Pons (tissue), 1 donor: ENCODE measurements around the gene TULP4.
"Not testable (repeated sequence)": the region's sequence is repeated elsewhere in the genome, so short reads cannot be mapped to it uniquely, and the experiment has no call there.

Source experiments
- DNase-seq: peaks from one replicate; pipeline ENCODE4 v3.0.0-alpha.2; 2016; ENCODE audit warnings: low spot score

The TULP4 gene

DNA sequence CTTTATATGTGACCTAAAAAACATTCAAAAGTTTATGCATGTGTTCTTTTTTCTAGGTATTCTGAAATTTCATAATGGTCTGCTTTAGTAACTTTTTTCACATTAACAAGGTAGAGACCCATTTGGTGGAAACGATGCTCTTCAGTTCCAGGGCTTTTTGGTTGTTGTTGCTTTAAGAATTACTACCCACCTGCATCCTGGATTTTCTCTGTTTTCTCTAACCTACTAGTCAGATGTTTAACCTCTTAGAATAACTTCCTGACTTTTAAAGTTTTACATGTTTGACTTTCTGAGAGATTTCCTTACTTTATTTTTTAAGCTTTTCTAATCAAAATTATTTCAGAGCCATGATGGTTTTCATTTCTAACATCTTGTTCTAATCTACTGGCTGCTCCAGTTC lies 14.9 kb downstream of the TULP4 start:
- DNase-seq = no peak

DNA sequence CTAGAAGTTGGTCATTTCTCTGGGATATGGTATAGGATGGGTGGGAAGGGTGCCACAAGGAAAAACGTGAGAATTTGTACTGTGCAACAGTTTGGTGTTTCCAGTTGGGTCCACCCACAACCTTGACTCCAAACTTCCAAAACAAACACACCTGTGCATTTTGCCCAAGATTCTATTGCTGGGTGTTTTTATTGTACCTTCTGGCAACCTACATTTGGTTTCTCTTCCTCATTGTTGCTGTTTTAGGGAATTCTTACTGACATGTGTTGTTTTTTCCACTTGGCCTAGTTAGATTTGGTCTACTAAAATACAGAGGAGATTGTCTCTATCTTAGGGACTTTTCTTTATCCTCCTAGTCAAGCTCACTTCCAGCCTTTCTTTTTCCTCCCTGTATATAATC lies 16.7 kb downstream of the TULP4 start:
- DNase-seq = no peak

DNA sequence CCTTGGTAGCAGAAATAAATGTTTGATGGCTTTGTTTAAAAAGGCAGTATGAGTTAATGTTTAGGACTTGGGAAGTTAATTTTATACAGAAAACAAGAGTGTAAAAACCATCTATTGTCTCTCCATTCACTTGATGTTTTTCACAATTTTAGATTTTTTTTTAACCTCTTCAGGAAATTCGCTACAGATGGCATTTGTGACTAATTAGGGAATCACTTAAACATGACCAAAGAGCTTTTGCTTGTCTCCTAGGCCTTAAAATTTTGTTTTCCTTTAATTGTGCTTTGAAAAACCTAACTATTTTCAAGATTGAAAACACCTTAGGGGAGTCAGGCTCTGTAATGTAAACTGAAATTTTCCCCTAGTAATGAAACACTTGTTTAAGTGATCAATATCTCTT lies 17.3 kb downstream of the TULP4 start:
- DNase-seq = no peak

DNA sequence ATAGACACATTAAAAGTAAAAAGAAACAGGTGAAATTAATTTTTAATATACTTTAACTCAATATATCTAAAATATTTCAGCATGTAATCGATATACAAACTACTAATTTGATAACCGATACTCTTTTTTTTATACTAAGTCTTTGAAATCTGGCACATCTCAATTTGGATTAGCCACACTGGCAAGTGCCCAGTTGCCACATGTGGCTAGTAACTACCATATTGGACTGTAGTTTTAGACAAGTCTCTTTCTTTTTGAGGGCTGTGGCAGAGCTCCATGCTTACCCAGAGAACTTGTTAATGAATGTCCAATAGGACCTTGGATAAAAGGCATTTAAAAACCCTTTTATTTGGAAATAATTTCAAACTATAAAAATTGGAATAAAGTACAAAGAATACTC lies 17.8 kb downstream of the TULP4 start:
- no peak for DNase-seq

DNA sequence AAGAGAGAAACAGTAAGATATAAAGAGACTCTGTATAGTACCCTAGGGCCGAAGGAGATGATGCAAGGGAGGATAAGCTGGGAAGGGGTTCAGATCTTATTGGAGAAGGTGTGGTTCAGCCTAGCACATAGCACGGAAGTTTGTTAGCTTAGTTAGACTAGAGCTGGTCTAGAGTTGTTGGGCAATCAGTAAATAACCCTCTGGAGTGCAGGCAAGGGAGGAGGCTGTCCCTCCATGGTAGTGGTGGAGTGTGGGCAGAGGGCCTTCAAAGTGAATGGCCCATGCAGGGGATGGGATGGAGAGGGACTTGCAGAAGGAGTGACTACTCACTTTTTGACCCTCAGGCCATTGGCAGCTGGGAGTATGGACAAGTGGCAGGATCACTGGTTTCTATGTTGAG lies 20.0 kb downstream of the TULP4 start:
- no peak for DNase-seq

DNA sequence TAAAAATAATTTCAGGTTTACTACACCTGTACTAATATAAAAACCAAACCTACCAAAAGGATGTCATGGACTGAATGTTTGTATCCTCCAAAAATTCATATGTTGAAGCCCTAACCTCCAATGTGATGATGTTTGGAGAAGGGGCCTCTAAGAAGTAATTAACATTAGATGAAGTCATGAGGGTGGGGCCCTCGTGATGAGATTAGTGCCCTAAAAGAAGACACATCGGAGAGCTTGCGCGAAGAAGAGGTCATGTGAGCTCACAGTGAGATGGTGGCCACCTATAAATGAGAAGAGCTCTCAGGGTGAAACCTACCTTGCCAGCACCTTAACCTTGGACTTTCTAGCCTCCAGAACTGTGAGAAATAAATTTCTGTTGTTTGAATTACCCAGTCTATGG lies 20.8 kb downstream of the TULP4 start:
- no peak for DNase-seq

DNA sequence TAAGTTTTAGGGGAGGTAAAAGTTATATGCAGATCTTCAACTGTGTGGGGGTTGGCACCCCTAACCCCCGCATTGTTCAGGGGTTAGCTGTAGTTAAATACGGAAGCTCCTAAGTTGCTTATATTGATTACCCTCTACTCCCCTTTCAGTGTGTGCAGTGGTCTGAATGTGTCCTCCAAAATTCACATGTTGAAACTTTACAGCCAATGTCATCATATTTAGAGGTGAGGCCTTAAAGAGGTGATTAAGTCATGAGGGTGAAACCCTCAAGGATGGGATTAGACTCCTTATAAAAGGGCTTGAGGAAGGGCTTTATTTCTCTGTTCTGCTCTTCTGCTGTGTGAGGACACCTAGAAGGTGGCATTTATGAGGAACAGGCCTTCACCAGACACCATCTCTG lies 22.3 kb downstream of the TULP4 start:
- no peak for DNase-seq

DNA sequence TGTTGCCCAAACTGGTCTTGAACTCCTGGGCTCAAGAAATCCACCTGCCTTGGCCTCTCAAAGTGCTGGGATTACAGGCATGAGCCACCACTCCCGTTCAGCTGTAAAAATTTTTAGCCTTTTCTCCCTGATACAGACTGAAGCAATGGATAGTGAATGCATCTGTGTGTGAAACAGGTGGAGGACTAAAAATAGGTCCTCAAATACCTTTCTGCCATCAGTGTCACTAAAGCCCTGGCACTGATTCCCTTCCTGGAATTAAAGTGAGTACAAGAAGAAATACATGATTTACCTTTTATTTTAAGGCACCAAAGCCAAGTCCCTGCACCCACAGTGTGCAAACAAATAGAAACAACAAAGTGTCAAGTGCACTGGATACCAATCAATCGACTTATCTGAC lies 25.1 kb downstream of the TULP4 start:
- DNase-seq = no peak

DNA sequence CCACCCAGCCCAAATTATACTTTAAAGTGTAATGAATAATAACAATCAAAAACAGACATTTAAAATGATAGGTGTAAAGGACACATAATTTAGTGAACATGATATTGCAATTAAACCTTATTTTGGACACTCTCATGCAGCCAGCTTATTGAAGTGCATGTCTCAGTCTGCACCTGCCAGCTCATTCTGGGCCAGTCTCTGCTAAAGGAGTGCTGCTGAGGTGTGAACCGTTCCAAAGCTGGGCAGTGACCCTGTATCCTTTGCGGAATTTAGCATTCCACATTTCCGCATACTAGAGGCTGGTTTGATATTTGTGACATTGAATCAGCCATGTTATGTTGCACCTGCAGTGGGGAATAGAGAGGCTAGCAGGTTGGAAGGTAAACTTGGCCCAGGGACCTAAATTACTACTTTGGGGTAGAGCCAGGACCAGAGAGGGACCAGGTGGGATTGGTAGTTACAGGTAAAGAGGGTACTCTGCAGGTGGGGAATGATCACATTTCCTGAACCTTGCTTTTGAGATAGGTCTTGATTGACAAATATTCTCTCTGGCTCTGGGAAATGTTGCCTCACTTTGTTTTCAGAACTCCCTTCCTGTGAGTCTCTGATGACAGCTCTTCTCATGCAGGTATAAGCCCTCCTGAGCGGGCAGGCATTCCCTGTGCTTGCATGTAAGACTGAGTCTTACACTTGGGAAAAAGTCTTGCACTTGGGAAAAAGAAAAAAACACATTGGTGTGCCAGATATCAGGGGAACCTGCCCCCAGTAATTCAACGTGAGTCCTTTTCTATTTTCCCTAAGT lies 26.2 kb downstream of the TULP4 start:
- DNase-seq = no peak

DNA sequence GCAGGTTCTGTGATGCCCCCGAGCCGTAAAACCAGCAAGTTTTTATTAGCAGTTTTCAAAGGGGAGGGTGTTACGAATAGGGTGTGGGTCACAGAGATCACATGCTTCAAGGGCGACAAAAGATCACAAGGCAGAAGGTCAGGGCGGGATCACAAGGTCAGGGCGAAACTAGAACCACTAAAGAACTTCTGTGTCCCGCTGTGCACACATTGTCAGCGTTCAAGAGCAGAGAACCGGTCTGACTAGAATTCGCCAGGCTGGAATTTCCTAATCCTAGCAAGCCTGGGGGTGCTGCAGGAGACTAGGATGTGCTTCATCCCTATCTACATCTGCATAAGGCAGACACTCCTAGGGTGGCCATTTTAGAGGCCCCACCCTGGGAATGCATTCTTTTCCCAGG lies 26.9 kb downstream of the TULP4 start:
- not testable (repeated sequence) for DNase-seq

DNA sequence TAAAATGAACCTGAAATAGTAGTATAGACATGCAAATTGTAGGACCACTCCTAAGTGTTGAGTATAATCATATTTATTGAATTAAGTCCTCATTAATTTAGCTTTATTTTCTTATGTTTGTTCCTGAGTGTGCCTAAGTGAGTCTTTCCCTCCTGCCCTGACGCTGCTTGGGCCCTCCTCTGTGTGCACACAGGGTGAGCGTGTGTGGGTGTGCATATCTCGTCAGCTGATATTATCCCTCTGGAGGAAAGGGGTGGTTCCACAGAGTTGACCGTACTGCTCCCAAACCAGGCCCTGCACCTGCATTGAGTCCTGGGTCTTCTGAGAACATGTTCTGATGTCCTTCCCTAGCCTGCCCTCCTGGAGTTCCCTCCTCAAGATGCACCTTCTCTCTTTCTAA lies 28.0 kb downstream of the TULP4 start:
- no peak for DNase-seq

DNA sequence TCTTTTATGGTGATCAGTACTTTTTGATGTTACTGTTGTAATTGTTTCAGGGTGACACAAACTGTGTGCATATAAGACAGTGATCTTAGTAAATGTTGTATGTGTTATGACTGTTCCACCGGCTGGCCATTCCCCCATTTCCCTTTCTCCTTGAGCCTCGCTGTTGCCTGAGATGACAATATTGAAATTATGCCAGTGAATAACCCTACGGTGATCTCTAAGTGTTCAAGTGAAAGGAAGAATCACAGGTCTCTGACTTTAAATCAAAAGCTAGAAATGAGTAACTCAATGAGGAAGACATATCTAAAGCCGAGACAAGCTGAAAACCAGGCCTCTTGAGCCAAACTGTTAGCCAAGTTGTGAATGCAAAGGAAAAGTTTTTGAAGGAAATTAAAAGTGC lies 32.3 kb downstream of the TULP4 start:
- no peak for DNase-seq

DNA sequence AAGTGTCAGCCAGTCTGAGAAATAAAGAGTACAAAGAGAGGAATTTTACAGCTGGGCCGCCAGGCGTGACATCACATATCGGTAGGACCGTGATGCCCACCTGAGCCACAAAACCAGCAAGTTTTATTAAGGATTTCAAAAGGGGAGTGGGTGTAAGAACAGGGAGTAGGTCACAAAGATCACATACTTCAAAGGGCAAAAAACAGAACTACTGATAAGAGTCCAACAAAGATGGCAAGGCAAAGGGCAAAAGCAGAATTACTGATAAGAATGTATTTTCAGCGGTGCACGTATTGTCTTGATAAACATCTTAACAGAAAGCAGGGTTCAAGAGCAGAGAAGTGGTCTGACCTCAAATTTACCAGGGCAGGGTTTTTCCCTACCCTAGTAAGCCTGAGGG lies 33.2 kb downstream of the TULP4 start:
- DNase-seq = not testable (repeated sequence)

DNA sequence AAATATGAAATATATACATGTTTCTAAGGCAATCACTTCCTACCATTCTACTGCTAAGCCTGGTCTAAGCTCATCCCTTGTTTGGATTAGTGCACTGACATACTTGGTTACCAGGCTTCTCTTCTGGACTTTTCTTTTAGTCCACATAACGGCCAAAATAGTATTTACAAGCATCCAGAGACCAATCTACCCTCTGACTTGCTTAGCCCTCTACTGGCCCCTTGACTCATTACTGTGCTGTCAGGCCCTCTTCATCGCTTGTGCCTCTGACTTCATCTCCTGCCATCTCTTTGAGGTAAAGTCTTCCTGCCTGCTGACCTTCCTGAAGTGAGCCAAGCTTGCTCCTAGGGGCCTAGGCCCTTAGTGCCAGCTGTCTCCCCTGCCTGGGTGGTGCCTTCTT lies 35.1 kb downstream of the TULP4 start:
- no peak for DNase-seq

DNA sequence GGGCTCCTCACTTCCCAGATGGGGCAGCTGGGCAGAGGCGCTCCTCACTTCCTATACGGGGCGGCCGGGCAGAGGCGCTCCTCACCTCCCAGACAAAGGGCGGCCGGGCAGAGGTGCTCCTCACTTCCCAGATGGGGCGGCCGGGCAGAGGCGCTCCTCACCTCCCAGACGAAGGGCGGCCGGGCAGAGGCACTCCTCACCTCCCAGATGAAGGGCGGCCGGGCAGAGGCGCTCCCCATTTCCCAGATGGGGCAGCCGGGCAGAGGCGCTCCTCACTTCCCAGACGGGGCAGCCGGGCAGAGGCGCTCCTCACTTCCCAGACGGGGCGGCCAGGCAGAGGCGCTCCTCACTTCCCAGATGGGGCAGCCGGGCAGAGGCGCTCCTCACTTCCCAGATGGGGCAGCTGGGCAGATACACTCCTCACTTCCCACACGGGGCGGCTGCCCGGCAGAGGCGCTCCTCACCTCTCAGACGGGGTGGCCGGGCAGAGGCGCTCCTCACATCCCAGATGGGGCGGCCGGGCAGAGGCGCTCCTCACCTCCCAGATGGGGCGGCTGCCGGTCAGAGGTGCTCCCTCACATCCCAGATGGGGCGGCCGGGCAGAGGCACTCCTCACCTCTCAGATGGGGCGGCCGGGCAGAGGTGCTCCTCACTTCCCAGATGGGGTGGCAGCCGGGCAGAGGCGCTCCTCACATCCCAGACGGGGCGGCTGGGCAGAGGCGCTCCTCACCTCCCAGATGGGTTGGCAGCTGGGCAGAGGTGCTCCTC lies 36.7 kb downstream of the TULP4 start:
- DNase-seq = not testable (repeated sequence)

DNA sequence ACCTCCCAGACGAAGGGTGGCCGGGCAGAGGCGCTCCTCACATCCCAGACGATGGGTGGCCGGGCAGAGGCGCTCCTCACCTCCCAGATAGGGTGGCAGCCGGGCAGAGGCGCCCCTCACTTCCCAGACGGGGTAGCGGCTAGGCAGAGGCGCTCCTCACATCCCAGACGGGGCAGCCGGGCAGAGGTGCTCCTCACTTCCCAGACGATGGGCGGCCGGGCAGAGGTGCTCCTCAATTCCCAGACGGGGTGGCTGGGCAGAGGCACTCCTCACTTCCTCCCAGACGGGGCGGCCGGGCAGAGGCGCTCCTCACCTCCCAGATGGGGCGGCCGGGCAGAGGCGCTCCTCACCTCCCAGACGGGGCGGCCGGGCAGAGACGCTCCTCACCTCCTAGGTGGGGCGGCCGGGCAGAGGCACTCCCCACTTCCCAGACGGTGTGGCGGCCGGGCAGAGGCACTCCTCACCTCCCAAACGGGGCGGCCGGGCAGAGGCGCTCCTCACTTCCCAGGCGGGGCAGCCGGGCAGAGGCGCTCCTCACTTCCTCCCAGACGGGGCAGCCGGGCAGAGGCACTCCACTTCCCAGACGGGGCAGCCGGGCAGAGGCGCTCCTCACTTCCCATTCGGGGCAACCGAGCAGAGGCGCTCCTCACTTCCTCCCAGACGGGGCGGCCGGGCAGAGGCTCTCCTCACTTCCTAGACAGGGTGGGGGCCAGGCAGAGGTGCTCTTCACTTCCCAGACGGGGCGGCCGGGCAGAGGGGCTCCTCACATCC lies 37.4 kb downstream of the TULP4 start:
- not testable (repeated sequence) for DNase-seq

DNA sequence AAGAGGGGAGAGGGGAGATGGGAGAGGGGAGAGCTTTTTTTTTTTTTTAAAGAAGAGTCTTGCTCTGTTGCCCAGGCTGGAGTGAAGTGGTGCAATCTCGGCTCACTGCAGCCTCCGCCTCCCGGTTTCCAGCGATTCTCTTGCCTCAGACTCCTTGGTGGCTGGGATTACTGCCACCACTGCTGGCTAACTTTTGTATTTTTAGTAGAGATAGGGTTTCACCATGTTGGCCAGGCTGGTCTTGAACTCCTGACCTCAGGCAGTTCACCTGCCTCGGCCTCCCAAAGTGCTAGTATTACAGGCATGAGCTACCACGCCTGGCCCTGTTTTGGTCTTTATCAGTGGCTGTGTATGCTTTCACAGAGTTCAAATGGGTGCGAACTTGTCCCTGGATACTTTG lies 38.5 kb downstream of the TULP4 start:
- not testable (repeated sequence) for DNase-seq

DNA sequence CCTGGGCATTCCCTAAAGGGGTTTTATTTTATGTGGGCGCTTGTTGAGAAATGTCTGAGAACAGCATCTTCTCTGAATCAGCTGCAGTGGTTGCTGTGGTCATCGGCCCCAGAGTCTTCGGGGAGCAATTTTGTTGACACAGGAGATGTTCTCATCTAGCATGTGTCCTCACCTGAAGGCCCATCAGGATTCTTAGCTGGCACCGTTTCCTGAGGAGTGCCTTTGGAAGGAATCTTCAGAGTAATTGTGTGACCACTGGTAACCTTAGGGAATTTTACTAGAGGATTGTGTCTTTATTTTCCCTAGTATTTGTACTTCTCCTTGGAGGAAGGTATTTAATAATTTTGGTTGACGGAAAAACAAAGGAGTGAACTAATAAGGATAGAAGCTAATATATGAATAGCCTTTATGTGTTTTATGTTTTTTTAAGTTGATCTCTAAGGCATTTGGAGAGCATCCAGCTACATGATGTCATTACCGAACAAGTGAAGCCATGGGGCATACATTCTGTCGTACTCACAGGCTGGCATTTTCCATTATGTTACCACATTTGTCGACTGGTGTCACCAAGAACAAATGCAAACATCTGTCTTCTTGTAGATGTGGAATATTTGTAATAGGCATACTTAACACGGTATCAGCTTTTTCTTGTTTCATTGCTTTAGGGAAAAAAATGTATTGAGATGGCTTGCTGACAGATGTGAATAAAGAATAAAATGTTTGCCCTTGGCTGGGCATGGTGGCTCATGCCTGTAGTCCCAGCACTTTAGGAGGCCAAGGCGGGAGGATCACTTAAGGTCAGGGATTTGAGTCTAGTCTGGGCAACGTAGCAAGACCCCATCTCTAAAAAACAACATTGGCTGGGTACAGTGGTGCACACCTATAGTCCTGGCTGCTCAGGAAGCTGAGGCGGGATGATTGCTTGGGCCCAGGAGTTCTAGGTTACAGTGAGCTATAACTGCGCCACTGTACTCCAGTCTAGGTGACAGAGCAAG lies 41.9 kb downstream of the TULP4 start:
- DNase-seq = peak; percentile 58

DNA sequence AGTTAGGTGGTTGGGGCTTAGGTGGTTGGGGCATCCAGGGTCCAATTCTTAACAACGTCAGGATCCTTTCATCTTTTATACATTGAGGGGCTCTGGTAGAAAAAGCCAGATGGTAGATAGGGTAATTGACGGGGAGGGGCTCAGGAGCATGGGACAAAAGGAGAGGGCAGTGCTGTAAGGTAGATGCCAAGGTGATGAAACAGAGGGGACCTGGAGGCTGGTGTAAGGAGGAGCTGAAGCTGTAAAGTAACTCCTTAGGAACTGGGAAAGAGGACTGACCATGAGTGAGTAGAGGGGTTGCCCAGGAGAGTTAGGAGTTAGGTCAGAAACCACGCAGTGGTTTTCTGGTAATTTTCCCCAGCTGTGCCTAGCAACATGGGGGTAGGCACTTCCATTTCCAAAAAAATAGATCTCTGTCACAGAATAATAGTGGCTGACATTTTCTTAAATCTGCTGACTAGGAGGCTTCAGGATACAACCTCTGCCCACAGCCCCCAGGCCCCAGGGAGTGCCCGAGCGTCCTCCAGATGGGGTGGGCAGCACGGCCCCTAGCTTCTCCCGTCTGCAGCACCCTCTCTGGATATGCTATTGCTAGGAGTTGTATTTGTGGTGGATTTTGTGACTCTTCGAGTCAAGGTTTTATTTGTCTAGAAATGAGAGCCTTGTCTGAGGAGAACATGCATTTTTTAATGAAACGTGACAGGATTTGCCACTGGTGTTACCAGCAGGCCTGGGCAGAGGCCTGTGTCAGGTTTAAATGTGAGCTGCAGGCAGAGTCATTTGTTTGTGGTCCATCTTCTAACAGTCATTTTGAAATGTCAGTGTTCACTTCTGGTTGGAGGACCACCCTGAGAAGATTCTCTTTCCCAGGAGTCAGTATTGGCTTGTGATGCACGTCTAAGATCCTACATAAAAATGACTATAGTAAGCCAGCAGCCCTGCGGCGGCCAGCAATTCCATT lies 44.6 kb downstream of the TULP4 start:
- no peak for DNase-seq

DNA sequence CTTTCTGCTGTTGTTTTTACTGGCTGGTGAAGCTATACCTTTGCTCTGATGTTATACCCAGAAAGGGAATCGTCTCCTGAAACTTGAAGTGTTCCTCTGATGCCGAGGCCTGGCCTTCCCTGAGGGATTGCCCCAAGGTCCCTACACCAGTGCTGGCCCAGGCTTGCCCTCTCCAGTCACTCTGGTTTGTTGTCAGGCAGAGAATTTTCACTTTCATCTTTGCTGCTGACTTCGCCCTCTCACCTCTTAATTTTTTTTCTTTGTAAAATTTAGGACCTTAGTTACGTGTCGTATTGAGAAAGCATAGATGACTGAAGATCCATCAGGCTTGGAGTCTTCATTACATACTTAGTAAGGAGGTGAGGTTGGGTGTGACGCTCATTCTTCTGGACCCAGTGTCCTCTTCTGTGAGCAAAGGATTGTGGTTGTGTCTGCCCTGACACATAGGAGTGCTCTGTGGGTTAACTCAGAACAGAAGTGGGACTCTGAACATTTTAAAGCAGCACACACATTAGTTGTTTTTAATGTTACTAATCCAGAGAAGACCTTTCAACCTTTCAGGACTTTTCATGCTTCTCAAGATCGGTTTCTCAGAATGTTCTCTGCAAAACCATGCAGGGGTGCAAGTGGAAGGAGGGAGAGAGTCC lies 45.4 kb downstream of the TULP4 start:
- DNase-seq = no peak
